Loucy (cell line): ENCODE data around the gene ASB11.

Source experiments
- EZH2phosphoT487 ChIP-seq: fragments of 200-600 bp; IDR thresholded peaks from 2 replicates; pipeline ENCODE4 v1.6.1; 2018; ENCODE audit warnings: antibody characterized with exemption, mild to moderate bottlenecking, moderate library complexity, borderline replicate concordance
- TF ChIP-seq, protein P1 (sequence below): fragments of 200-600 bp; sonication (generic); conservative IDR thresholded peaks from 2 replicates; pipeline ENCODE4 v1.5.1; 2014; ENCODE audit warnings: mild to moderate bottlenecking, antibody characterized with exemption, low read length

DNA sequence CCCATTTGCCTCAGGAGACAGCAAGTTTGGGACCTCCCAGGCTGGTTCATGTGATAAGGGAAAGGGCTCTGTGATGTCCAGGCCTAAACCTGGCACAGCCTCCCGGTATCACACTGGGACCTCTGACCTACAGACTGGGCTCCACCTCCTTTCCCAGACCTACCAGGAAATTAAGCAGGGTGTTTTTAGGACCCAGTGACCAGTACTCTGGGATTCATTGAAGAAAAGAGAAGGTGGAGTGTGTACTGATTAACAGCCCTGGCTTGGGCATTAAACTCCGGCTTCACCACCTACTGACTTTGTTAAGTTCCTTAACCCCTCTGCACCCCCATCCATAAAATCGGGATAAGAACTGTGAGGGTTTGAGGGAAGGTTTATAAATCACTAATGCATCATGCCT is 74.1 kb downstream of the ASB11 start:
- no peak for TF ChIP-seq EZH2phosphoT487
- TF ChIP-seq, protein P1, sequence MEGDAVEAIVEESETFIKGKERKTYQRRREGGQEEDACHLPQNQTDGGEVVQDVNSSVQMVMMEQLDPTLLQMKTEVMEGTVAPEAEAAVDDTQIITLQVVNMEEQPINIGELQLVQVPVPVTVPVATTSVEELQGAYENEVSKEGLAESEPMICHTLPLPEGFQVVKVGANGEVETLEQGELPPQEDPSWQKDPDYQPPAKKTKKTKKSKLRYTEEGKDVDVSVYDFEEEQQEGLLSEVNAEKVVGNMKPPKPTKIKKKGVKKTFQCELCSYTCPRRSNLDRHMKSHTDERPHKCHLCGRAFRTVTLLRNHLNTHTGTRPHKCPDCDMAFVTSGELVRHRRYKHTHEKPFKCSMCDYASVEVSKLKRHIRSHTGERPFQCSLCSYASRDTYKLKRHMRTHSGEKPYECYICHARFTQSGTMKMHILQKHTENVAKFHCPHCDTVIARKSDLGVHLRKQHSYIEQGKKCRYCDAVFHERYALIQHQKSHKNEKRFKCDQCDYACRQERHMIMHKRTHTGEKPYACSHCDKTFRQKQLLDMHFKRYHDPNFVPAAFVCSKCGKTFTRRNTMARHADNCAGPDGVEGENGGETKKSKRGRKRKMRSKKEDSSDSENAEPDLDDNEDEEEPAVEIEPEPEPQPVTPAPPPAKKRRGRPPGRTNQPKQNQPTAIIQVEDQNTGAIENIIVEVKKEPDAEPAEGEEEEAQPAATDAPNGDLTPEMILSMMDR = no peak
